MM.1S (cell line): ENCODE results near the gene SNX25.

ENCODE experiments used
- DNase-seq: peaks from one replicate; pipeline ENCODE4 v3.0.0-alpha.2; 2015
- H2AFZ ChIP-seq: fragments of 300-600 bp; sonication (generic); 2 replicates; pipeline ENCODE4 v1.6.0; 2016; ENCODE audit warnings: antibody characterized with exemption, low read length
- H3F3A ChIP-seq: fragments of 300-600 bp; sonication (generic); 2 replicates; pipeline ENCODE4 v1.6.1; 2016; ENCODE audit warnings: mild to moderate bottlenecking, antibody characterized with exemption, low read length, moderate library complexity, mixed read lengths; ENCODE audit not compliant: insufficient read depth
- H3K27ac ChIP-seq: fragments of 300-600 bp; sonication (generic); 2 replicates; pipeline ENCODE4 v1.5.1; 2016; ENCODE audit warnings: mild to moderate bottlenecking, low read length
- H3K27me3 ChIP-seq: fragments of 300-600 bp; sonication (generic); replicated peaks from 2 replicates; pipeline ENCODE4 v1.6.0; 2016; ENCODE audit warnings: low read length; ENCODE audit not compliant: insufficient read depth
- H3K36me3 ChIP-seq: fragments of 300-600 bp; sonication (generic); replicated peaks from 2 replicates; pipeline ENCODE4 v1.6.1; 2016; ENCODE audit warnings: mild to moderate bottlenecking, low read length, mixed read lengths; ENCODE audit not compliant: insufficient read depth
- H3K4me1 ChIP-seq: fragments of 300-600 bp; sonication (generic); 2 replicates; pipeline ENCODE4 v1.6.1; 2016; ENCODE audit warnings: low read length, mixed read lengths
- H3K4me2 ChIP-seq: fragments of 300-600 bp; sonication (generic); 2 replicates; pipeline ENCODE4 v1.6.0; 2016; ENCODE audit warnings: low read depth, low read length
- H3K4me3 ChIP-seq: fragments of 300-600 bp; sonication (generic); 2 replicates; pipeline ENCODE4 v1.5.1; 2016; ENCODE audit warnings: low read length, mixed read lengths
- H3K79me2 ChIP-seq: fragments of 300-600 bp; sonication (generic); 2 replicates; pipeline ENCODE4 v1.6.1; 2016; ENCODE audit warnings: mixed run types, low read length, mixed read lengths
- H3K9ac ChIP-seq: fragments of 300-600 bp; sonication (generic); 2 replicates; pipeline ENCODE4 v1.6.1; 2016; ENCODE audit warnings: low read length, mixed read lengths
- H3K9me2 ChIP-seq: fragments of 300-600 bp; sonication (generic); replicated peaks from 2 replicates; pipeline ENCODE4 v1.6.1; 2016; ENCODE audit warnings: mild to moderate bottlenecking, low read length, mixed read lengths; ENCODE audit not compliant: insufficient read depth
- H3K9me3 ChIP-seq: fragments of 300-600 bp; sonication (generic); replicated peaks from 2 replicates; pipeline ENCODE4 v1.6.1; 2016; ENCODE audit warnings: mild to moderate bottlenecking, low read length, mixed read lengths; ENCODE audit not compliant: insufficient read depth
- H4K20me1 ChIP-seq: fragments of 300-600 bp; sonication (generic); 2 replicates; pipeline ENCODE4 v1.6.1; 2016; ENCODE audit warnings: mild to moderate bottlenecking, low read length, moderate library complexity, mixed read lengths; ENCODE audit not compliant: insufficient read depth
- CTCF ChIP-seq: fragments of 300-600 bp; sonication (generic); IDR thresholded peaks from 2 replicates; pipeline ENCODE4 v1.5.1; 2016; ENCODE audit warnings: antibody characterized with exemption, low read length, mixed read lengths
- EZH2 ChIP-seq: fragments of 300-600 bp; sonication (generic); optimal IDR thresholded peaks from 2 replicates; pipeline ENCODE3; 2017; ENCODE audit warnings: low read depth, mild to moderate bottlenecking, antibody characterized with exemption, low read length, mixed read lengths
- EZH2phosphoT487 ChIP-seq: fragments of 300-600 bp; sonication (generic); IDR thresholded peaks from 2 replicates; pipeline ENCODE4 v1.6.1; 2018; ENCODE audit warnings: antibody characterized with exemption, low read length

Gene SNX25

GRCh38 chr4:185392156-185392555 is 182.8 kb downstream of the SNX25 start:
- no peaks in the 10 kb centered on the region for H3K9me3 ChIP-seq
- H3K9ac ChIP-seq = no peak overlapping the region
- H3K4me2 ChIP-seq = no peak overlapping the region
- H3K79me2 ChIP-seq = peaks cover 5% of the 10 kb centered on the region
- H2AFZ ChIP-seq = no peak overlapping the region
- H3F3A ChIP-seq = peaks cover 9% of the 10 kb centered on the region
- H4K20me1 ChIP-seq = no peaks in the 10 kb centered on the region
- H3K27ac ChIP-seq = no peak overlapping the region
- H3K4me1 ChIP-seq = peaks cover 9% of the 10 kb centered on the region
- DNase-seq = no peak
- TF ChIP-seq EZH2phosphoT487 (no peak), CTCF (no peak), EZH2 (no peak)
- H3K9me2 ChIP-seq = no peaks in the 10 kb centered on the region
- H3K4me3 ChIP-seq = no peak overlapping the region
- no peaks in the 10 kb centered on the region for H3K27me3 ChIP-seq
- no peaks in the 10 kb centered on the region for H3K36me3 ChIP-seq

- Histone ChIP-seq H3K79me2 (peaks cover 20% of the 10 kb centered on the region), H3K9me2 (no peaks in the 10 kb centered on the region), H3K4me1 (peaks cover 25% of the 10 kb centered on the region), H3F3A (peaks cover 33% of the 10 kb centered on the region), H3K9me3 (no peaks in the 10 kb centered on the region), H3K27ac (peak overlapping the region; percentile 98), H4K20me1 (no peaks in the 10 kb centered on the region), H3K4me3 (peak overlapping the region; percentile 74; the same call in 1 of the 2 replicates), H2AFZ (no peak overlapping the region), H3K9ac (peak overlapping the region; percentile 95; the same call in 1 of the 2 replicates), H3K4me2 (peak overlapping the region; percentile 66), H3K36me3 (no peaks in the 10 kb centered on the region; the same call in 1 of the 2 replicates), H3K27me3 (no peaks in the 10 kb centered on the region)
- no peak for TF ChIP-seq EZH2phosphoT487
- TF ChIP-seq EZH2 = no peak
- no peak for TF ChIP-seq CTCF
- DNase-seq = no peak
These were observed 185.3 kb downstream of the SNX25 start for GRCh38 chr4:185394568-185395237.

- Histone ChIP-seq H3K9me3 (no peaks in the 10 kb centered on the region), H4K20me1 (no peaks in the 10 kb centered on the region), H3K27ac (peak within 1 kb of the TSS; percentile 98), H3F3A (peaks cover 40% of the 10 kb centered on the region), H3K4me2 (peak within 1 kb of the TSS; percentile 66), H3K9ac (peak within 1 kb of the TSS; percentile 95), H3K9me2 (no peaks in the 10 kb centered on the region), H3K4me1 (peaks cover 27% of the 10 kb centered on the region), H2AFZ (peak within 1 kb of the TSS; percentile 13), H3K27me3 (no peaks in the 10 kb centered on the region), H3K36me3 (peaks cover 6% of the 10 kb centered on the region; the same call in 1 of the 2 replicates), H3K79me2 (peaks cover 27% of the 10 kb centered on the region), H3K4me3 (peak within 1 kb of the TSS; percentile 74)
- peak; percentile 71 for DNase-seq
- TF ChIP-seq EZH2 = no peak
- TF ChIP-seq CTCF = no peak
- no peak for TF ChIP-seq EZH2phosphoT487
These were observed 186.0 kb downstream of the SNX25 start, which contains the start of gene LRP2BP for GRCh38 chr4:185395238-185395955. LRP2BP (minus strand) TSS chr4:185395924; CDS start chr4:185378186, 17,738 bp downstream.
